GM21360 (cell line): ENCODE results near the gene FRZB.
"Not testable (repeated sequence)": the region's sequence is repeated elsewhere in the genome, so short reads cannot be mapped to it uniquely, and the experiment has no call there.

Source experiments
- ATAC-seq: cut with Tn5 transposase; IDR thresholded peaks from one replicate; pipeline ENCODE4 v1.9.1; 2021; ENCODE audit warnings: mild to moderate bottlenecking, moderate library complexity; ENCODE audit not compliant: unreplicated experiment

The FRZB gene

GRCh38 chr2:182866461-182867406 lies at the start of gene FRZB:
TSS of gene FRZB (minus strand) at chr2:182866637. CDS start at chr2:182866552, 85 bp downstream.
- ATAC-seq = no peak

GRCh38 chr2:182915369-182916326 lies 49.2 kb upstream of the FRZB start:
- ATAC-seq = no peak

GRCh38 chr2:182914852-182915251 lies 48.4 kb upstream of the FRZB start:
- no peak for ATAC-seq

- ATAC-seq = no peak
Measured at GRCh38 chr2:182913064-182913463, 46.6 kb upstream of the FRZB start.

GRCh38 chr2:182912518-182912915 lies 46.1 kb upstream of the FRZB start:
- ATAC-seq = no peak

- ATAC-seq = no peak
Measured at GRCh38 chr2:182911813-182912517, 45.5 kb upstream of the FRZB start.

GRCh38 chr2:182910965-182911364 lies 44.5 kb upstream of the FRZB start:
- no peak for ATAC-seq

- no peak for ATAC-seq
Measured at GRCh38 chr2:182907081-182907830, 40.8 kb upstream of the FRZB start.

- ATAC-seq = no peak
Measured at GRCh38 chr2:182906454-182906853, 40.0 kb upstream of the FRZB start.

- ATAC-seq = no peak
Measured at GRCh38 chr2:182904844-182905243, 38.4 kb upstream of the FRZB start.

GRCh38 chr2:182903566-182903965 lies 37.1 kb upstream of the FRZB start:
- no peak for ATAC-seq

GRCh38 chr2:182901748-182902147 lies 35.3 kb upstream of the FRZB start:
- no peak for ATAC-seq

GRCh38 chr2:182898718-182899117 lies 32.3 kb upstream of the FRZB start:
- ATAC-seq = no peak

GRCh38 chr2:182897137-182897536 lies 30.7 kb upstream of the FRZB start:
- no peak for ATAC-seq

- ATAC-seq = no peak
Measured at GRCh38 chr2:182895798-182896197, 29.4 kb upstream of the FRZB start.

GRCh38 chr2:182895169-182895568 lies 28.7 kb upstream of the FRZB start:
- ATAC-seq = no peak

- ATAC-seq = no peak
Measured at GRCh38 chr2:182894174-182894573, 27.7 kb upstream of the FRZB start.

GRCh38 chr2:182893666-182894065 lies 27.2 kb upstream of the FRZB start:
- no peak for ATAC-seq

- ATAC-seq = not testable (repeated sequence)
Measured at GRCh38 chr2:182893035-182893434, 26.6 kb upstream of the FRZB start.

- ATAC-seq = no peak
Measured at GRCh38 chr2:182891611-182892010, 25.2 kb upstream of the FRZB start.
